Ishikawa (cell line): ENCODE data around the gene ILK.

Experiments
- CEBPB ChIP-seq: IDR thresholded peaks from 2 replicates; pipeline ENCODE4 v1.6.1; 2012
- CREB1 ChIP-seq: IDR thresholded peaks from 2 replicates; pipeline ENCODE4 v1.6.1; 2012; ENCODE audit warnings: low read depth
- EGR1 ChIP-seq: IDR thresholded peaks from 2 replicates; pipeline ENCODE4 v1.6.1; 2012
- EP300 ChIP-seq: IDR thresholded peaks from 2 replicates; pipeline ENCODE4 v1.6.1; 2012; ENCODE audit warnings: borderline replicate concordance
- FOXM1 ChIP-seq: IDR thresholded peaks from 2 replicates; pipeline ENCODE4 v1.6.1; 2012; ENCODE audit warnings: low read depth, borderline replicate concordance
- MAX ChIP-seq: IDR thresholded peaks from 2 replicates; pipeline ENCODE4 v1.6.1; 2012
- NFIC ChIP-seq: IDR thresholded peaks from 2 replicates; pipeline ENCODE4 v1.6.1; 2012
- RAD21 ChIP-seq: IDR thresholded peaks from 2 replicates; pipeline ENCODE4 v1.6.1; 2012; ENCODE audit warnings: low read depth
- REST ChIP-seq: IDR thresholded peaks from 2 replicates; pipeline ENCODE4 v1.6.1; 2012; ENCODE audit warnings: low read depth, mild to moderate bottlenecking
- TAF1 ChIP-seq: IDR thresholded peaks from 2 replicates; pipeline ENCODE4 v1.6.1; 2012; ENCODE audit warnings: low read depth, mild to moderate bottlenecking
- TCF12 ChIP-seq: IDR thresholded peaks from 2 replicates; pipeline ENCODE4 v1.6.1; 2012; ENCODE audit warnings: low read depth
- TEAD4 ChIP-seq: IDR thresholded peaks from 2 replicates; pipeline ENCODE4 v1.6.1; 2012
- YY1 ChIP-seq: IDR thresholded peaks from 2 replicates; pipeline ENCODE4 v1.6.1; 2012; ENCODE audit warnings: low read depth

GRCh38 chr11:6557063-6557462 is 46.5 kb upstream of the ILK start:
- TF ChIP-seq TAF1, result no peak
- no peak for TF ChIP-seq EP300
- no peak for TF ChIP-seq YY1
- TF ChIP-seq CEBPB, result no peak
- TF ChIP-seq RAD21, result no peak
- TF ChIP-seq REST, result no peak
- no peak for TF ChIP-seq FOXM1
- no peak for TF ChIP-seq NFIC
- TF ChIP-seq TEAD4, result no peak
- no peak for TF ChIP-seq CREB1
- TF ChIP-seq TCF12, result no peak
- TF ChIP-seq EGR1, result no peak
- TF ChIP-seq MAX, result no peak
